Activated CD4-positive, alpha-beta T cell treated with anti-CD3 and anti-CD28 coated beads, Interleukin-10, Interleukin-2, amounts not matched to agents 100 ng/mL and 50 ng/mL, durations not matched to agents 16 hours and 8 hours (primary cell): ENCODE measurements around the gene TERB1.
A peak's percentile ranks its signal among the peaks of the same experiment; 100 is the strongest.
"Not testable (repeated sequence)": the region's sequence is repeated elsewhere in the genome, so short reads cannot be mapped to it uniquely, and the experiment has no call there.

Source experiments
- DNase-seq: peaks from one replicate; pipeline ENCODE4 v3.0.0-alpha.2; 2020

The TERB1 gene

DNA sequence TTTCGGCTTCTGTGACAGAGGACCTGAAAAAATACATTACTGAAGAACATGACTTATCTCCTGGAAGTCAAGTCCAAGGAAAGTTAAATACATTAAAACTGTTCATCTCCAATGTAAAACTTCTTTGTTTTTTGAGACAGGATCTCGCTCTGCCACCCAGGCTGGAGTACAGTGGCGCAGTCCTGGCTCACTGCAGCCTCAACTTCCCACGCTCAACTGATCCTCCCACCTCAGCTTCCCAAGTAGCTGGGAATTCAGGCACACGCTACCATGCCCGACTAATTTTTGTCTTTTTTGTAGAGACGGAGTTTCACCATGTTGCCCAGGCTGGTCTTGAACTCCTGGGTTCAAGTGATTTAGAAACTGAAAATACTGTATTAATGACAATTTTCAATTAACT is 9.7 kb upstream of the TERB1 start:
- no peak for DNase-seq

GRCh38 chr16:66810391-66810790 is 9.0 kb upstream of the TERB1 start:
- DNase-seq: no peak

- no peak for DNase-seq
Measured at GRCh38 chr16:66809765-66810164, 8.4 kb upstream of the TERB1 start.

- no peak for DNase-seq
Measured at GRCh38 chr16:66802159-66802558, 775 bp upstream of the TERB1 start.

GRCh38 chr16:66800856-66801255 is 528 bp downstream of the TERB1 start:
- DNase-seq: no peak

DNA sequence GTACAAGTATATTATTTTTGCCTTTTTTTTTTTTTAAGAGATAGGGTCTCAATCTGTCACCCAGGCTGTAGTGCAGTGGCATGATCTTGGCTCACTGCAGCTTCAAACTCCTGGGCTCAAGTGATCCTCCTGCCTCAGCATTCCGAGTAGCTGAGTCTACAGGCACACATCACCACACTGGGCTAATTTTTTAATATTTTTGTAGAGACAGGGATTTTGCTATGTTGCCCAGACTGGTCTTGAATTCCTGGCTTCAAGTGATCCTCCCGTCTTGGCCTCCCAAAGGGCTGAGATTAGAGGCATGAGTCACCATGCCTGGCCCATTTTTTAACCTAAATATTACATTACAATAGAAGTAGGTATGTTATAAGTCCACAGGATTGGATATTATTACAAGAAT is 3.2 kb downstream of the TERB1 start:
- no peak for DNase-seq

GRCh38 chr16:66793984-66794383 is 7.4 kb downstream of the TERB1 start:
- not testable (repeated sequence) for DNase-seq

- DNase-seq: no peak
Measured at GRCh38 chr16:66790130-66790733, 11.2 kb downstream of the TERB1 start.

DNA sequence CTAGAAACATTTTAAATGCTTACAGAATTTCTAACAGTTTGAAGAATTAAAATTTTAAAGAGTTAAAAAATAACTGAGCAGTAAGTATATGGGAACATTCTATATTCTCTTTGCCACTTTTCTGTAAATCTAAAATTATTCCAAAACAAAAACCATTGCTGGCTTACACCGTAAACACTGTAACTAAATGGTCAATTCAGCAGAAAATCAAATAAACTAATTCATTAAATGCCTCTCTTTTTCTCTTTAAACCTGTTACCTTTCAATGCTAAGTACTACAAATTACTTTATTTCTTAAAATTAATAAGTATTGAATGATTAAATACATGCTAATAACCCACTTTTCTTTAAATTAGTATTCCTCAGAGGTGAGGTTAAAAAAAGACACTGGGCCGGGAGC is 14.0 kb downstream of the TERB1 start:
- no peak for DNase-seq

- DNase-seq: no peak
Measured at GRCh38 chr16:66786551-66786950, 14.8 kb downstream of the TERB1 start.

DNA sequence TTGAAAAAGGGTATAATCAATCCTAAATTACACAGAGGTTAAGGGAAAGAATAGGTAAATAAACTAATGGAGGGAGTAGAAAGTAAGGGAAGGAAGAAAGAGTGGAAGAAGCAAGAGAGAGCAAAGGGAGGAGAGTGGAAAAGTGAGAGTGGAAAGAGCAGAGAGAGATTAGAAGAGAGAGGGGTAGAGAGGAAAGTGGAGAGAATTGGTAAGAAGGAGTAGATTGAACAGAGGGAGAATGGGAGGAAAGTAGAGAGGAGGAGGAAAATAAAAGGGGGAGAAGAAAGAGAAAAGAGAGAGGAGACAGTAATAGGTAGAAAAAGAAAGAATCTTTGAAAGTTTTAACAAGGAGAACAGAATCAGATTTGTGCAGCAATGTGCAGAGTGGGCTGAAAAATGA is 24.9 kb downstream of the TERB1 start:
- no peak for DNase-seq

DNA sequence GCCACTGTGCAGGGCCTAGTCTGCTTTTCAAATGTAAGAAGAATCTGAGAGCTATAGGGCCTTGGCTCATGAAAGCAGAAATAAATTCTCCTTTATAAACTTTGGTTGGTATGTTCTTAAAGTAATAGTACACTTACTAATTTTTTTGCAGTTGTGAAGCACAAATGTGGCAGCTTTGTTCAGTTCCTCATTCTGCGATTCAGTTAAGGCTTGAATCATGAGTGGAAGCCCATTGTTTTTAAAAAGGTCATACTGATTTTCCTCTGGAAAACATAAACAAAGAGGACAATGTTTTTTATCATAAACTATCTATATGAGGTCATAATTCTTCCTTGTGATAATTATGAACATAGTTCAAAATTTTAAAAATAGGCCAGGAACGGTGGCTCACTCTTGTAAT is 26.4 kb downstream of the TERB1 start:
- no peak for DNase-seq

DNA sequence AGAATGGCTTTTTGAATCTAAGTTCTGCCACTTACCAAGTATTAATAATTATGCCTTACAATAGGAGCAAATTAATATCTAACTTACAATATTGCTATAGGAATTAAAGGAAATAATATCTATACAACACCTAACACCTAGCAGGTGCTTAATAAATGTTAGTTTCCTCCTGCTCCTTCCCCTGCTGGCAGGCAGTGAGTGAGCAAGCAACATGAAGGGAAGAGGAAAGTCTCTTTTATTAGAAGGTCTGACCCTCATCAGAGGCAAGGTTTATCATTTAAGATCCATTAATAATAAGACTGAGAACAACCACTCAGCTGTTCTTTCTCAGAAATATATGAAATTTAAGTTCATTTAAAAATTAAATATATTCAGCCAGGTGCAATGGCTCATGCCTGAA is 43.3 kb downstream of the TERB1 start:
- no peak for DNase-seq

DNA sequence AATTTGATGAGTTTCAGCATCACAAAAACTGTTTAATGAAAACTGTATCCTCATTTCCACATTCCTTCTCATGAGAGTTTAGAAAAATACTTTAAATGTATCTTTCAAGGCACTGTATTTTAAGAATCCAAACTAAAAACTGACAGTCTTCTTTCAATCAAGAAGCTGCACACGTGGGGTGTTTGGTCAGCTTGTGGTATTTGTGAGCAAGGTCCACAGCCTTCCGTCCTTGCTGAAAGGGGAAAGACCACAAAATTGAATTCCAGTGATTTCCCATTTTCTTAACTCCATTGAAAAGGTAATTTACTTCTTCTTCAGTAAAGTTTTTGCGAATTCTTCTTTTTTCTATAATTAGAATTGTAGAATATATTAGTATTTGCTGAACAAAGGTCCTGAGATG is 46.6 kb downstream of the TERB1 start:
- DNase-seq: no peak

DNA sequence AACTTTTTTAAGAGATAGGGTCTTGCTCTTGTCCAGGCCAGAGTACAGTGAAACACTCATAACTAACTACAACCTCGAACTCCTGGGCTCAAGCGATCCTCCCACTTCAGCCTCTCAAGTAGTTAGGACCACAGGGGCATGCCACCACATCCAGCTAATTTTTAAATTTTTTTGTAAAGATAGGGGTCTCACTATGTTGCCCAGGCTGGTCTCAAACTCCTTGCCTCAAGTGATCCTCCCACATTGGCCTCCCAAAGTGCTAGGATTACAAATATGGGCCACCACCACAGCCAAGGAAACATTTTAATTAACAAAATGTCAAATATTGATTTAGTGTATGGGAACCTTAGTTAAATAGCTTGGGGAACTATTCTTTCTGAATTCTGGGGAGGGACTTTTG is 47.2 kb downstream of the TERB1 start:
- no peak for DNase-seq

DNA sequence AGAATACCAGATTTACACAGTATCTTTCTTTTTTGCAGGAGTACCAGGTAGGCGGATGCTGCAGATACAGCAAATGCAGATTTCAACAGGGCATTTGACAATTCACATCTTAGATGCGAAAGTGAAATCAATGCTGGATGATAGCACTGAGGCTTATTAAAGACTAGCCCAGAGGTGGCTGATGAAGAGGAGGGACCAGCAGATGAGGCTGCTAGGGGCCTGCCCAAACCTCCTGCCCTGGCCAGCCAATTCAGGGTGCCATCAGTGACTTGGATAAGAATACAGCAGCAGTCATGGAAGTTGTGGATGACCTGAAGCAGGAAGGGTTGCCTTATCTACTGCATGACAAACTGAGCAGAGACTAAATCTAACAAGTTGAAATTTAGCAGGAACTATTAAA is 48.4 kb downstream of the TERB1 start:
- no peak for DNase-seq

- DNase-seq: no peak
Measured at GRCh38 chr16:66752379-66752778, 49.0 kb downstream of the TERB1 start.

DNA sequence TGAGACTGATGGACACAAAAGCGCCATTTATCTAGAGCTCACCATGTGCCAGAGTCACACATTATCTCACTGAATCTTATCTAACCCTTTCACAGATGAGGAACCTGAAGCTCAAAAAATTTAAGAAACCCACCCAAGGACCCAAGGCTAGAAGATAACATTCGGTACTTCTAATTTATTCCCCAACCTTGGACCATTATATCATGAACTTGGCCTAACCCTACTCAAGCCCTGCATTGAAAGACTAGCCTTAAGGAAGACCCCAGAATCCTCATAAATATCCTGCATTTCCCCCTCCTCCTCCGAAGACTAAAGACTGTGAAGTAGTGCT is 49.4 kb downstream of the TERB1 start:
- DNase-seq: no peak

DNA sequence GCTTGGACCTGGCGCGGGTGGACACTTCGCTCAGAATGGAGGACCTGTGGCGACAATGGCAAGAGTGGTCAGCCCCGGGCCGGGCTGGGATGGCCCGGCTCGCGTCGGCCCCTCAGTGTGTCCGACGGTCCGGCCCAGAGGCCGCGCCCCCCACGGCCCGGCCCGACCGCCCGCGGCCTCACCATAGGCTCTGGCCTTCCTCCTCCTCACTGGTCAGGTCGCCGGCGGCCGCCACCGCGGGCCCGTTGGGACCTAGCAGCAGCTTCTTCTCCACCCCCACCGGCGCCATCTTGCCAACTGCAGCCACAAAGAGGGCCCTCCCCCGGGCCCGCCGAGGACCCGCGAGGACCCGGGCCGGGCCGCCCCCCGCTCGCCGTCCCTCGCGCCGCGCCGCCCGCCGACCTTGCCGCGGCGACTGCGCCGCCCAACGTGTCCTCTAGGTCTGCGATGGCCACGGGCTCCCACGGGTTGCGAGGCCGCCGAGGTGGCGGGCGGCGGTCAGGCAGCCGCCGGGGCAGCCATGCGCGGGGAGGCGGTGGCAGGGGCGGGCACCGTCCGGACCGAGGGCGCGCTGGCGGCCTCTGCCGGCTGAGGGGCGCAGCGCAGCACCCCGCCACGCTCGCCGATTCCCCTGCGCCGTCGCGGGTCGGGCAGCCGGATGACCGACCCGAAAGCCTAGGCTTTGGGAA is 49.9 kb downstream of the TERB1 start, which contains the start of gene DYNC1LI2:
Gene DYNC1LI2 (minus strand): TSS at position 307 of the 689 bp plus-strand sequence. CDS start 18 bp downstream, at position 289.
- DNase-seq: peak; percentile 84

- DNase-seq: no peak
Measured at GRCh38 chr16:66751053-66751302, 50.4 kb downstream of the TERB1 start.

GRCh38 chr16:66750279-66751052 is 50.9 kb downstream of the TERB1 start:
- no peak for DNase-seq

DNA sequence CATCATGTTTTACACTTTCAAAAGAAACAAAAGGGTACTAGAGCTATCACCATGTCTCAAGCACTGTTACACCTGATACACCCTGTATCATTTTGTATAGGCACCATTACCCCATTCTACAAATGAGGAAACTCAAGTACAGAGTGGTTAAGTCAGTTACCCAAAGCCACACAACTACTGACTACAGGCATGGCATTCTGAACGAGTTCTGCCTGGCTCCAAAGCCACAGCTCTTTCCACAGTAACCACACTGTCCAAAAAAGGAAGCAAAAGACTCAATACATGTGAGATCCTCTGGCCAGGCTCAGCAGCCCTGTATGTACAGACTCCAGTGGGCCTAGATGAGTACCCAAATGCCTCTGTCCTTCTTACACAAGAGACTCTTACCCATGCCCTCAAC is 54.7 kb downstream of the TERB1 start:
- DNase-seq: peak; percentile 90

- no peak for DNase-seq
Measured at GRCh38 chr16:66746048-66746447, 55.3 kb downstream of the TERB1 start.

- no peak for DNase-seq
Measured at GRCh38 chr16:66741950-66742808, 59.2 kb downstream of the TERB1 start.
